Calu3 (cell line): ENCODE results near the gene OXSR1. TPM values are rescaled to one million over a fixed set of nuclear protein-coding genes. Genes with fewer than 3 reads are reported as not detected.

ENCODE experiments used
- BruUV-seq: library from RNA; stranded (reverse); fragments of 400-500 nt; replicated peaks from 2 replicates; lab custom pipeline; 2021; lab: Mats Ljungman, UMichigan
- CTCF ChIA-PET: fragments of 300-600 bp; sonication (Branson Sonifier 250); formaldehyde crosslinking; loops from one replicate; lab custom pipeline; 2022; ENCODE audit warnings: antibody characterized with exemption; lab: Charles Lee
- DNase-seq: peaks from one replicate; pipeline ENCODE4 v3.0.0; 2022
- H3K27ac Mint-ChIP-seq: one replicate; pipeline ENCODE4 v1.8.0; 2022; ENCODE audit warnings: mixed read lengths; ENCODE audit not compliant: unreplicated experiment
- H3K27me3 Mint-ChIP-seq: one replicate; pipeline ENCODE4 v1.8.0; 2022; ENCODE audit warnings: mixed read lengths; ENCODE audit not compliant: unreplicated experiment
- H3K36me3 Mint-ChIP-seq: one replicate; pipeline ENCODE4 v1.8.0; 2022; ENCODE audit warnings: mild to moderate bottlenecking, moderate library complexity, mixed read lengths; ENCODE audit not compliant: insufficient read depth, unreplicated experiment
- H3K4me1 Mint-ChIP-seq: one replicate; pipeline ENCODE4 v1.8.0; 2022; ENCODE audit warnings: mild to moderate bottlenecking, low read depth, mixed read lengths; ENCODE audit not compliant: unreplicated experiment
- H3K4me3 Mint-ChIP-seq: one replicate; pipeline ENCODE4 v1.8.0; 2022; ENCODE audit warnings: mild to moderate bottlenecking, low read depth, moderate library complexity, mixed read lengths; ENCODE audit not compliant: unreplicated experiment
- H3K9me3 Mint-ChIP-seq: one replicate; pipeline ENCODE4 v1.8.0; 2022; ENCODE audit warnings: low read depth, mixed read lengths; ENCODE audit not compliant: unreplicated experiment
- intact Hi-C: fragments of 100-400 bp; cut with micrococcal nuclease; formaldehyde crosslinking; loops from one replicate; pipeline ENCODE4 v1.10.0; 2022; ENCODE audit not compliant: unreplicated experiment
- total RNA-seq: library from RNA; stranded (reverse); gene quantifications from 2 replicates; pipeline ENCODE4 v1.2.3, GENCODE V29; 2022
- TF ChIP-seq, protein P1 (sequence below): fragments of 200-600 bp; IDR thresholded peaks from one replicate; pipeline ENCODE4 v1.8.0; 2022; ENCODE audit warnings: antibody characterized with exemption; ENCODE audit not compliant: unreplicated experiment

The OXSR1 gene
- total RNA-seq, 1 experiment from 2014 or later = 50.4 TPM

DNA sequence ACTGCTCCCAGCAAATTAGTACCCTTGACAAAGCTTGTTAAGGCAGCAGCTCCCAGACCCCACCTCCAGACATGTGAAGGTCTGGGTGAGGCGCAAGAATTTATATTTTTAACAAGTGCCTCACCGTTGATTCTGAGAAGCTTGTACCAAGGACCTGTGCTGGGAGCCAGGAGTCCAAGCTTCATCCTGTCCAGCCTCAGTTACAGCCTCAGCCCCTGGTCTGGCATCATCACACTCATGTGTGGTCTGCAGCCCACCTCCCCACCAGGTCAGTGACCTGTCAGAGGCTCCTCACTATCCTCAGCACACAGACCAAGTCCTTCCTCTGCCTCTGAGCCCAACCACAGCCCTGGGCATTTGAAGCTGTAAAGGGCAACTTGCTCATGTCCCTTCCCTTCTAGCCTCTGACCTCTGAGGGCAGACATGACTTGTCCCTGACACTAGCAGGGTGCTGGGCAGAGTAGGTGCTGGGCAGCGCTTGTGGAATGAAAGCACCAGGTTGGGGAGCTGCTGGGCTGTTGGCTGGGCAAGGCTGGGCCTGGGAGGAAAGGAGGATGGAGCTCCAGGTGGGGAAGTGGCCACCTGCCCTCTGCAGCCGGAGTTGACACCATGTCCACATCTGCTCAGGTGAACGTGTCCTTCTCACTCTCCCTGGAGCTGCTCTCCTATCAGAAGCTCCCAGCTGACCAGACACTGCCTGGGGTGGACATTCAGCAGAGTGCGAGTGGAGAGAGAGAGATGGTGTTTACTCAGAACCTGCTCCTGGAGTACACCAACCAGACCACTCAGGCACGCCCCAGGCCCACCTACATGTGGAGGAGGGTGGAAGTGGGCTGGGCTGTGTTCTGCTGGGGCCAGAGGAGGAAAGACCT is 45.3 kb upstream of the OXSR1 start:
- Mint-ChIP-seq H3K4me3 (no peak overlapping the region), H3K4me1 (peaks cover 9% of the 10 kb centered on the region), H3K27me3 (peaks cover 13% of the 10 kb centered on the region), H3K27ac (peak overlapping the region; percentile 30), H3K9me3 (no peaks in the 10 kb centered on the region), H3K36me3 (peaks cover 59% of the 10 kb centered on the region)
- intact Hi-C loops = loop anchor here (5.0 kb wide), 2 partner anchors 127 to 177 kb away; no protein-coding TSS in a partner anchor
- TF ChIP-seq, protein P1, sequence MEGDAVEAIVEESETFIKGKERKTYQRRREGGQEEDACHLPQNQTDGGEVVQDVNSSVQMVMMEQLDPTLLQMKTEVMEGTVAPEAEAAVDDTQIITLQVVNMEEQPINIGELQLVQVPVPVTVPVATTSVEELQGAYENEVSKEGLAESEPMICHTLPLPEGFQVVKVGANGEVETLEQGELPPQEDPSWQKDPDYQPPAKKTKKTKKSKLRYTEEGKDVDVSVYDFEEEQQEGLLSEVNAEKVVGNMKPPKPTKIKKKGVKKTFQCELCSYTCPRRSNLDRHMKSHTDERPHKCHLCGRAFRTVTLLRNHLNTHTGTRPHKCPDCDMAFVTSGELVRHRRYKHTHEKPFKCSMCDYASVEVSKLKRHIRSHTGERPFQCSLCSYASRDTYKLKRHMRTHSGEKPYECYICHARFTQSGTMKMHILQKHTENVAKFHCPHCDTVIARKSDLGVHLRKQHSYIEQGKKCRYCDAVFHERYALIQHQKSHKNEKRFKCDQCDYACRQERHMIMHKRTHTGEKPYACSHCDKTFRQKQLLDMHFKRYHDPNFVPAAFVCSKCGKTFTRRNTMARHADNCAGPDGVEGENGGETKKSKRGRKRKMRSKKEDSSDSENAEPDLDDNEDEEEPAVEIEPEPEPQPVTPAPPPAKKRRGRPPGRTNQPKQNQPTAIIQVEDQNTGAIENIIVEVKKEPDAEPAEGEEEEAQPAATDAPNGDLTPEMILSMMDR = no peak
- CTCF ChIA-PET = interaction anchor here (0.6 to 0.7 kb wide), 2 partner anchors 338 to 650 kb away, joined by 3 read pairs; no protein-coding TSS in a partner anchor
- BruUV-seq = no TSS peak
- DNase-seq = no peak

GRCh38 chr3:38120693-38121450 is 44.5 kb upstream of the OXSR1 start:
- Mint-ChIP-seq H3K4me1 (peaks cover 9% of the 10 kb centered on the region), H3K27ac (peak overlapping the region; percentile 30), H3K36me3 (peaks cover 59% of the 10 kb centered on the region), H3K4me3 (no peak overlapping the region), H3K27me3 (peaks cover 5% of the 10 kb centered on the region), H3K9me3 (no peaks in the 10 kb centered on the region)
- TF ChIP-seq, protein P1 = no peak
- intact Hi-C loops = no loop called here
- BruUV-seq = no TSS peak
- DNase-seq = no peak
- CTCF ChIA-PET = interaction anchor here (0.6 kb wide), 1 partner anchor 651 kb away, joined by 3 read pairs; no protein-coding TSS in a partner anchor

DNA sequence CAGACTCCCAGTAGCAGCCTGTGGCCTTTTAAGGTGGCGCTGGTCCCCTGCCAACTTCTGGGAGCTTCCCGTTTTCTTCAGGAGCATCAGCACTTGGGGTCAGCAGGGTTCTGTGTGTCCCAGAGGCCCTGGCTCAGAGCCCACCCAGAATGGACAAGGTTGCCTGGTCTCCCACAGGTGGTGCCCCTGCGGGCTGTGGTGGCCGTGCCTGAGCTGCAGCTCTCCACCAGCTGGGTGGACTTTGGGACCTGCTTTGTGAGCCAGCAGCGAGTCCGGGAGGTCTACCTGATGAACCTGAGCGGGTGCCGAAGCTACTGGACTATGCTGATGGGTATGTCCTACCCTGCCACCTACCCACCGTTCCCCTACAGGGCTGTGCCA is 43.9 kb upstream of the OXSR1 start:
- no peaks in the 10 kb centered on the region for H3K27me3 Mint-ChIP-seq
- H3K4me1 Mint-ChIP-seq = peaks cover 9% of the 10 kb centered on the region
- TF ChIP-seq, protein P1 = no peak
- CTCF ChIA-PET = no interaction called here
- H3K27ac Mint-ChIP-seq = no peak overlapping the region
- intact Hi-C loops = no loop called here
- H3K36me3 Mint-ChIP-seq = peaks cover 56% of the 10 kb centered on the region
- no peak for DNase-seq
- no peaks in the 10 kb centered on the region for H3K9me3 Mint-ChIP-seq
- BruUV-seq = no TSS peak
- no peak overlapping the region for H3K4me3 Mint-ChIP-seq

DNA sequence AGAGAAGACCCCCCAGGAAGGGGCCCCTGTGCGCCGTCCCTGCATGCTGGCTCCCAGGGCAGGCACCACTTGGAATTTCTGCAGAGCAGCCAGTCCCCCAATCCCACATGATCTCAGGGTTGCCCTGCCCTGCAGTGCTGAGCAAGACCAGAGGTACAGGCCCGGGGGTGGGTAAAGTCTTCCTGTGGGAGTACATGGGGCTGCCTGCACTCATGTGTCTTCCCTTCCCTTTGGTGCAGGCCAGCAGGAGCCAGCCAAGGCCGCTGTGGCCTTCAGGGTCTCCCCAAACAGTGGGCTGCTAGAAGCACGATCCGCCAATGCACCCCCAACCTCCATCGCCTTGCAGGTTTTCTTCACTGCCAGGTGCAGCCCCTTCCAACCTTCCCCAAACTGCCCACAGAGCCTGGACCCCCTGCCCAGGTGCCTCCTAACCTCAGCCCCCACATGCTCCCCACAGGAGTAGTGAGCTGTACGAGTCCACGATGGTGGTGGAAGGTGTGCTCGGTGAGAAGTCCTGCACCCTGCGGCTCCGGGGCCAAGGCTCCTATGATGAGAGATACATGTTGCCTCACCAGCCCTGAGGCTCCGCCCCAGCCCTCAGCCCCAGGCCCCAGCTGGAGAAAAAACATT is 43.4 kb upstream of the OXSR1 start:
- Mint-ChIP-seq H3K27me3 (no peaks in the 10 kb centered on the region), H3K9me3 (no peaks in the 10 kb centered on the region), H3K27ac (no peak overlapping the region), H3K4me1 (peaks cover 9% of the 10 kb centered on the region), H3K36me3 (peaks cover 56% of the 10 kb centered on the region), H3K4me3 (no peak overlapping the region)
- CTCF ChIA-PET = no interaction called here
- intact Hi-C loops = no loop called here
- BruUV-seq = no TSS peak
- TF ChIP-seq, protein P1 = no peak
- DNase-seq = no peak
